Tibial artery (tissue), 4 donors: ENCODE data around the gene RHEB.

ENCODE experiments used
- DNase-seq, 2 donors: peaks; one replicate each; pipeline ENCODE4 v3.0.0-alpha.2; 2019
- H3K27ac ChIP-seq, 2 donors: fragments of 200-600 bp; sonication (generic) in 1 of 2; 1 replicate in 1 of 2; 2 replicates in 1 of 2; pipeline ENCODE4 v1.5.1; 2018 to 2019; ENCODE audit warnings: mild to moderate bottlenecking in 1 of 2
- H3K27me3 ChIP-seq, 2 donors: fragments of 200-600 bp; sonication (generic) in 1 of 2; one replicate each; pipeline versions ENCODE4 v1.5.1 to v1.6.0; 2016 to 2019
- H3K36me3 ChIP-seq, 3 donors: fragments of 200-600 bp; sonication (generic) in 2 of 3; one replicate each; pipeline ENCODE4 v1.5.1; 2016 to 2019; ENCODE audit warnings: mild to moderate bottlenecking in 2 of 3
- H3K4me1 ChIP-seq, 4 donors: fragments of 200-600 bp; sonication (generic) in 2 of 4; 1 replicate in 3 of 4; 2 replicates in 1 of 4; pipeline ENCODE4 v1.5.1; 2016 to 2019
- H3K4me3 ChIP-seq, 2 donors: fragments of 200-600 bp; sonication (generic) in 1 of 2; 1 replicate in 1 of 2; 2 replicates in 1 of 2; pipeline ENCODE4 v1.5.1; 2018 to 2019; ENCODE audit warnings: mild to moderate bottlenecking in 2 of 2
- H3K9me3 ChIP-seq, 3 donors: fragments of 200-600 bp; sonication (generic) in 1 of 3; one replicate each; pipeline ENCODE4 v1.5.1; 2016 to 2019
- CTCF ChIP-seq, 2 experiments: fragments of 200-600 bp in 1 of 2; fragments of 450-650 bp in 1 of 2; IDR thresholded peaks; one replicate each; pipeline ENCODE4 v1.5.1; 2017 to 2019; ENCODE audit warnings: antibody characterized with exemption in 2 of 2, mild to moderate bottlenecking in 1 of 2, moderate library complexity in 1 of 2
- intact Hi-C: fragments of 100-400 bp; cut with DNase I; formaldehyde crosslinking; loops from one replicate; pipeline ENCODE4 v1.15.0; 2023; ENCODE audit warnings: low total_unique reads

Gene RHEB

GRCh38 chr7:151550656-151551286 lies 31.1 kb upstream of the RHEB start:
- intact Hi-C loops, result no loop called here
- TF ChIP-seq CTCF (IDR thresholded peaks at IDR 0.05), result no peak

GRCh38 chr7:151549644-151550043 lies 29.9 kb upstream of the RHEB start:
- no peak for TF ChIP-seq CTCF (IDR thresholded peaks at IDR 0.05)
- H3K27me3 ChIP-seq, result no peaks in the 10 kb centered on the region
- no peak for DNase-seq
- no peaks in the 10 kb centered on the region for H3K9me3 ChIP-seq
- no peaks in the 10 kb centered on the region for H3K36me3 ChIP-seq
- H3K4me3 ChIP-seq, result no peak overlapping the region
- intact Hi-C loops, result no loop called here
- no peak overlapping the region for H3K27ac ChIP-seq
- peaks cover 0 to 3% (median 1%) of the 10 kb centered on the region in 4 donors for H3K4me1 ChIP-seq

More at GRCh38 chr7:151550656-151551286, 31.1 kb upstream of the RHEB start:
- Histone ChIP-seq H3K4me1 (peaks cover 0 to 3% (median 1%) of the 10 kb centered on the region in 4 donors), H3K9me3 (no peaks in the 10 kb centered on the region), H3K27me3 (no peaks in the 10 kb centered on the region), H3K4me3 (no peak overlapping the region), H3K27ac (no peak overlapping the region), H3K36me3 (peaks cover 0 to 8% (median 7%) of the 10 kb centered on the region in 3 donors)
- no peak for DNase-seq

- Histone ChIP-seq H3K4me3 (no peak overlapping the region), H3K9me3 (no peaks in the 10 kb centered on the region), H3K4me1 (peaks cover 0 to 3% (median 1%) of the 10 kb centered on the region in 4 donors), H3K27me3 (no peaks in the 10 kb centered on the region), H3K36me3 (no peaks in the 10 kb centered on the region), H3K27ac (no peak overlapping the region)
- intact Hi-C loops, result no loop called here
- DNase-seq, result no peak
- no peak for TF ChIP-seq CTCF (IDR thresholded peaks at IDR 0.05)
Observed at GRCh38 chr7:151549083-151549482, 29.4 kb upstream of the RHEB start.

- intact Hi-C loops, result no loop called here
- no peak overlapping the region for H3K27ac ChIP-seq
- H3K27me3 ChIP-seq, result no peaks in the 10 kb centered on the region
- H3K36me3 ChIP-seq, result no peaks in the 10 kb centered on the region
- no peak for TF ChIP-seq CTCF (IDR thresholded peaks at IDR 0.05)
- H3K9me3 ChIP-seq, result no peaks in the 10 kb centered on the region
- DNase-seq, result no peak
- H3K4me3 ChIP-seq, result no peak overlapping the region
- H3K4me1 ChIP-seq, result peaks cover 0 to 4% (median 3%) of the 10 kb centered on the region in 4 donors
Observed at GRCh38 chr7:151544183-151544582, 24.5 kb upstream of the RHEB start.

- intact Hi-C loops, result loop anchor here (1.0 kb wide), 1 partner anchor 18 kb away; no protein-coding TSS in a partner anchor
- no peak for TF ChIP-seq CTCF (IDR thresholded peaks at IDR 0.05)
- Histone ChIP-seq H3K4me3 (no peak overlapping the region), H3K36me3 (no peaks in the 10 kb centered on the region), H3K9me3 (no peaks in the 10 kb centered on the region), H3K4me1 (peaks cover 0 to 19% (median 15%) of the 10 kb centered on the region in 4 donors), H3K27ac (no peak overlapping the region), H3K27me3 (no peaks in the 10 kb centered on the region)
- DNase-seq, result no peak
Observed at GRCh38 chr7:151542606-151543130, 23.0 kb upstream of the RHEB start.
